GM12878 (cell line): ENCODE data around the gene CAB39L.

Experiments
- BRCA1 ChIP-seq: IDR thresholded peaks from 2 replicates; pipeline ENCODE4 v1.6.1; 2011; ENCODE audit warnings: low read depth, low read length, improper control_type of control experiment
- CEBPB ChIP-seq, 2 experiments: fragments of 150-350 bp in 1 of 2; IDR thresholded peaks; 2 replicates each; pipeline ENCODE4 v1.6.1; 2012 to 2014; ENCODE audit warnings: low read depth in 2 of 2, low read length in 2 of 2, borderline replicate concordance in 1 of 2, inconsistent platforms in 1 of 2
- CHD2 ChIP-seq: IDR thresholded peaks from 2 replicates; pipeline ENCODE4 v1.6.1; 2011; ENCODE audit warnings: low read depth, low read length, improper control_type of control experiment, borderline replicate concordance
- EP300 ChIP-seq, 2 experiments: fragments of 150-350 bp in 1 of 2; IDR thresholded peaks; 2 replicates each; pipeline ENCODE4 v1.6.1; 2011 to 2012; ENCODE audit warnings: low read depth in 2 of 2, low read length in 2 of 2, borderline replicate concordance in 1 of 2, improper control_type of control experiment in 1 of 2, inconsistent platforms in 1 of 2; ENCODE audit not compliant: control insufficient read depth in 1 of 2
- FOXM1 ChIP-seq: IDR thresholded peaks from 2 replicates; pipeline ENCODE4 v1.6.1; 2012; ENCODE audit warnings: low read depth, mild to moderate bottlenecking, inconsistent platforms, low read length, moderate library complexity
- PAX8 ChIP-seq: fragments of 450-650 bp; IDR thresholded peaks from 2 replicates; pipeline ENCODE4 v1.6.1; 2017; ENCODE audit warnings: mild to moderate bottlenecking, moderate library complexity
- POLR2A ChIP-seq: IDR thresholded peaks from 2 replicates; pipeline ENCODE4 v1.6.1; 2011; ENCODE audit warnings: low read depth, mild to moderate bottlenecking, low read length
- TARDBP ChIP-seq: IDR thresholded peaks from 2 replicates; pipeline ENCODE4 v1.6.1; 2016; ENCODE audit warnings: borderline replicate concordance
- USF2 ChIP-seq: IDR thresholded peaks from 2 replicates; pipeline ENCODE4 v1.6.1; 2011; ENCODE audit warnings: low read depth, low read length, improper control_type of control experiment, borderline replicate concordance
- YY1 ChIP-seq: IDR thresholded peaks from 2 replicates; pipeline ENCODE4 v1.6.1; 2011; ENCODE audit warnings: low read depth, mild to moderate bottlenecking, low read length

- TF ChIP-seq BRCA1 (no peak), EP300 (IDR thresholded peaks at IDR 0.05; ENCODE audit: borderline replicate concordance in 1 of 2, control insufficient read depth in 1 of 2, low read depth in 2 of 2, low read length in 2 of 2) (no peak), CEBPB (IDR thresholded peaks at IDR 0.05; ENCODE audit: borderline replicate concordance in 1 of 2, low read depth in 2 of 2, low read length in 2 of 2) (no peak), CHD2 (no peak), YY1 (no peak), PAX8 (no peak), TARDBP (no peak), FOXM1 (no peak), USF2 (no peak), POLR2A (no peak)
Measured at GRCh38 chr13:49298903-49299605, 144.8 kb downstream of the CAB39L start.
